NT2/D1 (cell line): ENCODE data around the gene FOXC2.

Experiments used
- DNase-seq: peaks from one replicate; pipeline ENCODE4 v3.0.0-alpha.2; 2011; ENCODE audit warnings: low read depth, low spot score
- H3K27me3 ChIP-seq: 2 replicates; pipeline ENCODE4 v1.6.0; 2011; ENCODE audit warnings: mild to moderate bottlenecking; ENCODE audit not compliant: insufficient read length, insufficient read depth
- H3K36me3 ChIP-seq: 2 replicates; pipeline ENCODE4 v1.6.1; 2011; ENCODE audit warnings: mild to moderate bottlenecking, low read length, mixed read lengths; ENCODE audit not compliant: insufficient read depth, insufficient read length
- H3K4me1 ChIP-seq: 2 replicates; pipeline ENCODE4 v1.5.1; 2011; ENCODE audit not compliant: insufficient read depth, insufficient read length
- H3K4me3 ChIP-seq: 2 replicates; pipeline ENCODE4 v1.5.1; 2011; ENCODE audit warnings: low read depth; ENCODE audit not compliant: insufficient read length
- H3K9ac ChIP-seq: 2 replicates; pipeline ENCODE4 v1.6.0; 2011; ENCODE audit warnings: low read depth; ENCODE audit not compliant: insufficient read length
- H3K9me3 ChIP-seq: 2 replicates; pipeline ENCODE4 v1.5.1; 2011; ENCODE audit warnings: mild to moderate bottlenecking, low read length; ENCODE audit not compliant: insufficient read depth
- SUZ12 ChIP-seq: IDR thresholded peaks from 2 replicates; pipeline ENCODE4 v1.6.1; 2011; ENCODE audit not compliant: insufficient read length, insufficient read depth; ENCODE audit errors: extremely low read depth
- YY1 ChIP-seq: IDR thresholded peaks from 2 replicates; pipeline ENCODE4 v1.6.1; 2011; ENCODE audit not compliant: insufficient read length, insufficient read depth
- ZNF274 ChIP-seq: IDR thresholded peaks from 2 replicates; pipeline ENCODE4 v1.6.1; 2011; ENCODE audit warnings: mild to moderate bottlenecking, low read depth, low read length

Gene FOXC2

GRCh38 chr16:86566966-86567700 lies 504 bp downstream of the FOXC2 start:
- peak overlapping the region; percentile 74 for H3K9ac ChIP-seq
- no peak for DNase-seq
- TF ChIP-seq ZNF274 (no peak), YY1 (no peak), SUZ12 (no peak)

GRCh38 chr16:86567701-86568581 lies 1.3 kb downstream of the FOXC2 start:
- peaks cover 92% of the 10 kb centered on the region for H3K27me3 ChIP-seq
- H3K9me3 ChIP-seq, result no peaks in the 10 kb centered on the region
- TF ChIP-seq SUZ12 (peak; percentile 94), YY1 (no peak)
- no peak for DNase-seq
- H3K4me3 ChIP-seq, result peak overlapping the region; percentile 44
- peak overlapping the region; percentile 34 for H3K9ac ChIP-seq
- H3K36me3 ChIP-seq, result no peaks in the 10 kb centered on the region
- peaks cover 12% of the 10 kb centered on the region for H3K4me1 ChIP-seq

More at GRCh38 chr16:86566966-86567700, 504 bp downstream of the FOXC2 start:
- H3K27me3 ChIP-seq, result peaks cover 85% of the 10 kb centered on the region
- H3K4me3 ChIP-seq, result peak overlapping the region; percentile 44
- no peaks in the 10 kb centered on the region for H3K9me3 ChIP-seq
- H3K36me3 ChIP-seq, result no peaks in the 10 kb centered on the region
- peaks cover 12% of the 10 kb centered on the region for H3K4me1 ChIP-seq

GRCh38 chr16:86568677-86569623 lies 2.3 kb downstream of the FOXC2 start:
- no peak for TF ChIP-seq YY1
- TF ChIP-seq SUZ12, result no peak
- no peak for TF ChIP-seq ZNF274
- Histone ChIP-seq H3K4me1 (peaks cover 10% of the 10 kb centered on the region), H3K36me3 (no peaks in the 10 kb centered on the region), H3K27me3 (peaks cover 95% of the 10 kb centered on the region), H3K4me3 (peak overlapping the region; percentile 44), H3K9ac (peak overlapping the region; percentile 58), H3K9me3 (no peaks in the 10 kb centered on the region)
- no peak for DNase-seq

GRCh38 chr16:86569701-86570447 lies 3.2 kb downstream of the FOXC2 start:
- no peak for DNase-seq
- TF ChIP-seq SUZ12, result no peak
- no peak for TF ChIP-seq YY1
- TF ChIP-seq ZNF274, result no peak
- Histone ChIP-seq H3K27me3 (peaks cover 95% of the 10 kb centered on the region), H3K9ac (no peak overlapping the region), H3K4me3 (no peak overlapping the region), H3K36me3 (no peaks in the 10 kb centered on the region), H3K4me1 (peaks cover 10% of the 10 kb centered on the region), H3K9me3 (no peaks in the 10 kb centered on the region)

- TF ChIP-seq SUZ12, result no peak
- no peak for TF ChIP-seq YY1
- no peak for TF ChIP-seq ZNF274
- Histone ChIP-seq H3K9me3 (no peaks in the 10 kb centered on the region), H3K9ac (no peak overlapping the region), H3K36me3 (no peaks in the 10 kb centered on the region), H3K4me1 (peaks cover 9% of the 10 kb centered on the region), H3K27me3 (peaks cover 93% of the 10 kb centered on the region), H3K4me3 (no peak overlapping the region)
- no peak for DNase-seq
These were observed 4.2 kb downstream of the FOXC2 start for GRCh38 chr16:86570558-86571529.
